HepG2 (cell line): ENCODE results near the gene RPH3AL. TPM values are rescaled to one million over a fixed set of nuclear protein-coding genes. Genes with fewer than 3 reads are reported as not detected.

Experiments used
- ATAC-seq: fragments of 200-7000 bp; cut with Tn5 transposase; 3 replicates; pipeline ENCODE4 v1.9.1; 2020; ENCODE audit warnings: mild to moderate bottlenecking, moderate library complexity
- BruUV-seq: library from RNA; stranded (reverse); fragments of 400-500 nt; replicated peaks from 2 replicates; lab custom pipeline; 2021; lab: Mats Ljungman, UMichigan
- CTCF ChIA-PET: fragments of 300-600 bp; formaldehyde crosslinking; extraction: SDS; loops from one replicate; lab custom pipeline; 2021; ENCODE audit warnings: low total read pairs, inconsistent platforms, low intra/inter-chr PET ratio; lab: Yijun Ruan, JAX
- POLR2A ChIA-PET: fragments of 350-600 bp; sonication (Branson Sonifier 250); formaldehyde crosslinking; loops from one replicate; lab custom pipeline; 2020; ENCODE audit warnings: antibody characterized with exemption, inconsistent platforms; lab: Yijun Ruan, JAX
- DNase-seq: peaks from one replicate; pipeline ENCODE4 v3.0.0-alpha.2; 2015; ENCODE audit warnings: low spot score
- FAIRE-seq: peaks from 3 replicates; lab custom pipeline; 2011; peaks lifted over from hg19 to GRCh38; lab: Jason Lieb, UNC
- H2AFZ ChIP-seq: one replicate; pipeline ENCODE4 v1.6.1; 2011; ENCODE audit warnings: low read length, inconsistent platforms
- H3K27ac ChIP-seq: fragments of 300-600 bp; 3 replicates; pipeline ENCODE4 v1.8.0; 2011; ENCODE audit warnings: mixed run types, mild to moderate bottlenecking, mixed read lengths, low read length, inconsistent platforms; ENCODE audit not compliant: insufficient read depth; ENCODE audit errors: extremely low read length
- H3K27me3 ChIP-seq, 2 experiments: fragments of 200-600 bp in 1 of 2; 2 replicates in 1 of 2; 3 replicates in 1 of 2; pipeline versions ENCODE4 v1.6.0 to v1.8.0; 2011; ENCODE audit warnings: low read length in 2 of 2, mild to moderate bottlenecking in 2 of 2, moderate library complexity in 2 of 2, inconsistent platforms in 1 of 2; ENCODE audit not compliant: insufficient read depth in 2 of 2, control insufficient read depth in 1 of 2
- H3K36me3 ChIP-seq, 2 experiments: fragments of 200-600 bp in 1 of 2; replicated peaks in 1 of 2; 2 replicates in 1 of 2; 3 replicates in 1 of 2; pipeline versions ENCODE4 v1.5.1 to v1.8.0; 2011; ENCODE audit warnings: low read length in 2 of 2, inconsistent platforms in 1 of 2; ENCODE audit not compliant: insufficient read depth in 2 of 2, control insufficient read depth in 1 of 2
- H3K4me1 ChIP-seq: 2 replicates; pipeline ENCODE4 v1.5.1; 2012; ENCODE audit warnings: low read length, inconsistent platforms; ENCODE audit not compliant: insufficient read depth
- H3K4me2 ChIP-seq: 2 replicates; pipeline ENCODE4 v1.6.0; 2011; ENCODE audit warnings: low read depth, low read length, inconsistent platforms
- H3K4me3 ChIP-seq, 3 experiments: fragments of 200-600 bp in 1 of 3; sonication (generic), shearing (Covaris generic) in 1 of 3; replicated peaks in 1 of 3; 2 replicates each; pipeline ENCODE4 v1.5.1; 2011 to 2016; ENCODE audit warnings: low read length in 3 of 3, inconsistent platforms in 2 of 3, low read depth in 2 of 3, mild to moderate bottlenecking in 2 of 3, control low read depth in 1 of 3, mixed read lengths in 1 of 3; ENCODE audit not compliant: insufficient read depth in 1 of 3
- H3K79me2 ChIP-seq: one replicate; pipeline ENCODE4 v1.6.1; 2011; ENCODE audit warnings: low read length, inconsistent platforms; ENCODE audit not compliant: insufficient read depth
- H3K9ac ChIP-seq: 2 replicates; pipeline ENCODE4 v1.6.0; 2011; ENCODE audit warnings: mild to moderate bottlenecking, low read depth, low read length, inconsistent platforms; ENCODE audit not compliant: insufficient read depth
- H3K9me3 ChIP-seq: 2 replicates; pipeline ENCODE4 v1.5.1; 2012; ENCODE audit warnings: mild to moderate bottlenecking, low read length
- H4K20me1 ChIP-seq: 2 replicates; pipeline ENCODE4 v1.6.0; 2011; ENCODE audit warnings: inconsistent platforms, mild to moderate bottlenecking, low read length, moderate library complexity; ENCODE audit not compliant: insufficient read depth
- ATF5 ChIP-seq: sonication (generic); formaldehyde crosslinking; IDR thresholded peaks from 2 replicates; pipeline ENCODE4 v1.4.0; 2020; ENCODE audit warnings: mild to moderate bottlenecking, low read depth, missing genetic modification reagents
- CCDC6 ChIP-seq: sonication (generic); formaldehyde crosslinking; IDR thresholded peaks from 2 replicates; pipeline ENCODE4 v1.8.1; 2022; ENCODE audit warnings: mild to moderate bottlenecking, missing genetic modification reagents, moderate library complexity
- CEBPG ChIP-seq: IDR thresholded peaks from 2 replicates; pipeline ENCODE4 v1.6.1; 2016
- E2F2 ChIP-seq: sonication (generic); formaldehyde crosslinking; IDR thresholded peaks from 2 replicates; pipeline ENCODE4 v1.4.0; 2020; ENCODE audit warnings: missing genetic modification reagents, borderline replicate concordance
- FIP1L1 ChIP-seq: fragments of 200-400 bp; formaldehyde crosslinking; IDR thresholded peaks from 2 replicates; pipeline ENCODE4 v1.6.1; 2018; ENCODE audit warnings: low read depth, mild to moderate bottlenecking, low read length, moderate library complexity, borderline replicate concordance; ENCODE audit not compliant: insufficient read depth
- FOXC1 ChIP-seq: sonication (generic); formaldehyde crosslinking; IDR thresholded peaks from 2 replicates; pipeline ENCODE4 v1.8.0; 2022; ENCODE audit warnings: mild to moderate bottlenecking, missing genetic modification reagents, borderline replicate concordance
- GLMP ChIP-seq: sonication (generic); formaldehyde crosslinking; IDR thresholded peaks from 2 replicates; pipeline ENCODE4 v1.9.0; 2021; ENCODE audit warnings: missing genetic modification reagents, mild to moderate bottlenecking, borderline replicate concordance
- MED13 ChIP-seq: sonication (generic); formaldehyde crosslinking; IDR thresholded peaks from 2 replicates; pipeline ENCODE4 v1.5.0; 2020; ENCODE audit warnings: missing genetic modification reagents
- NCOA2 ChIP-seq: sonication (generic); formaldehyde crosslinking; IDR thresholded peaks from 2 replicates; pipeline ENCODE4 v1.8.0; 2022; ENCODE audit warnings: inconsistent platforms
- NFRKB ChIP-seq: fragments of 450-650 bp; IDR thresholded peaks from 2 replicates; pipeline ENCODE4 v1.6.1; 2017
- ONECUT2 ChIP-seq: sonication (generic); formaldehyde crosslinking; IDR thresholded peaks from 2 replicates; pipeline ENCODE4 v1.4.0; 2020; ENCODE audit warnings: missing genetic modification reagents
- PHF21A ChIP-seq: sonication (generic); formaldehyde crosslinking; IDR thresholded peaks from 2 replicates; pipeline ENCODE4 v1.5.0; 2020; ENCODE audit warnings: mild to moderate bottlenecking, missing genetic modification reagents
- RELA ChIP-seq: sonication (generic); formaldehyde crosslinking; IDR thresholded peaks from 2 replicates; pipeline ENCODE4 v1.4.0; 2020; ENCODE audit warnings: missing genetic modification reagents
- SKI ChIP-seq: fragments of 450-650 bp; IDR thresholded peaks from one replicate; pipeline ENCODE4 v1.6.1; 2018; ENCODE audit warnings: mild to moderate bottlenecking; ENCODE audit not compliant: partially characterized antibody
- SNAI1 ChIP-seq: sonication (generic); formaldehyde crosslinking; IDR thresholded peaks from 2 replicates; pipeline ENCODE4 v1.5.0; 2020; ENCODE audit warnings: mild to moderate bottlenecking, missing genetic modification reagents, borderline replicate concordance
- SRSF9 ChIP-seq: fragments of 200-400 bp; formaldehyde crosslinking; IDR thresholded peaks from 2 replicates; pipeline ENCODE4 v1.6.1; 2018; ENCODE audit warnings: borderline replicate concordance, mild to moderate bottlenecking, low read depth, low read length; ENCODE audit not compliant: insufficient read depth, poor library complexity, severe bottlenecking
- SRY ChIP-seq: sonication (generic); formaldehyde crosslinking; IDR thresholded peaks from 2 replicates; pipeline ENCODE4 v1.8.0; 2022; ENCODE audit warnings: mild to moderate bottlenecking, missing genetic modification reagents
- STAG1 ChIP-seq: sonication (generic); formaldehyde crosslinking; IDR thresholded peaks from 2 replicates; pipeline ENCODE4 v1.4.0; 2020; ENCODE audit warnings: missing genetic modification reagents
- TBX2 ChIP-seq: sonication (generic); formaldehyde crosslinking; IDR thresholded peaks from 2 replicates; pipeline ENCODE4 v1.5.0; 2020; ENCODE audit warnings: missing genetic modification reagents, mild to moderate bottlenecking, borderline replicate concordance
- THAP11 ChIP-seq: IDR thresholded peaks from 2 replicates; pipeline ENCODE4 v1.6.1; 2016; ENCODE audit warnings: missing biosample characterization, missing genetic modification reagents
- TSC22D2 ChIP-seq: sonication (generic); formaldehyde crosslinking; IDR thresholded peaks from 2 replicates; pipeline ENCODE4 v1.5.1; 2020; ENCODE audit warnings: missing genetic modification reagents, mild to moderate bottlenecking, borderline replicate concordance
- YEATS2 ChIP-seq: sonication (generic); formaldehyde crosslinking; IDR thresholded peaks from 2 replicates; pipeline ENCODE4 v1.4.0; 2020; ENCODE audit warnings: missing genetic modification reagents, borderline replicate concordance
- WGBS: methylation state at CpG from one replicate; pipeline ENCODE4 v1.1.6; 2017; ENCODE audit warnings: low lambda C conversion rate; 5-methylcytosine and 5-hydroxymethylcytosine counted together
- in situ Hi-C: cut with HindIII; loops from 2 replicates; pipeline ENCODE4 v1.10.0; 2017; ENCODE audit warnings: low pct_unique_long_range_greater_than_20kb; ENCODE audit not compliant: extremely low pct_ligation_motif_present
- intact Hi-C: fragments of 100-400 bp; cut with micrococcal nuclease; formaldehyde crosslinking; loops from one replicate; pipeline ENCODE4 v1.10.0; 2022; ENCODE audit not compliant: unreplicated experiment
- polyA plus RNA-seq, 8 experiments: library from polyadenylated mRNA; depleted of rRNA in 3 of 8; stranded (reverse) in 7 of 8; unstranded in 1 of 8; fragments of >200 nt; fragmentation: Illumina TruSeq in 4 of 8; extraction: Trizol in 4 of 8; gene quantifications; 2 replicates each; pipeline versions ENCODE4 v1.2.1 to v1.2.3, GENCODE V29; 2011 to 2016; ENCODE audit warnings: low read depth in 4 of 8, missing spikeins in 1 of 8, mixed read lengths in 1 of 8; ENCODE audit not compliant: insufficient read depth in 1 of 8
- total RNA-seq, 5 experiments: library from RNA; depleted of rRNA; stranded (reverse); fragments of >200 nt; fragmentation: Illumina TruSeq; extraction: Trizol; gene quantifications; 2 replicates each; pipeline ENCODE4 v1.2.3, GENCODE V29; 2016; ENCODE audit warnings: low read depth in 1 of 5

RPH3AL gene
- total and polyA plus RNA-seq, 2 of the 13 experiments (the other 11 are each of a cell fraction or from before 2014, with no cell fraction given), result 7.8 to 16.4 TPM

GRCh38 chr17:282000-282911, 70.4 kb downstream of the RPH3AL start:
- no peaks in the 10 kb centered on the region for H4K20me1 ChIP-seq
- no peaks in the 10 kb centered on the region for H3K79me2 ChIP-seq
- H3K4me1 ChIP-seq, result peaks cover 17% of the 10 kb centered on the region
- no peak overlapping the region for H2AFZ ChIP-seq
- no peaks in the 10 kb centered on the region for H3K27me3 ChIP-seq
- 81% methylated on average over 32 of the region's 32 CpGs for WGBS
- in situ Hi-C loops, result no loop called here
- no peak overlapping the region for H3K4me3 ChIP-seq
- H3K9me3 ChIP-seq, result no peaks in the 10 kb centered on the region
- peak; percentile 86 for ATAC-seq
- ChIA-PET CTCF (no interaction called here), POLR2A (no interaction called here)
- H3K36me3 ChIP-seq, result peaks cover 8 to 10% of the 10 kb centered on the region in 2 experiments; a peak in 3 of 5 replicates
- peak overlapping the region; percentile 58 for H3K27ac ChIP-seq
- no peak overlapping the region for H3K4me2 ChIP-seq
- BruUV-seq, result no TSS peak
- intact Hi-C loops, result no loop called here
- no peak overlapping the region for H3K9ac ChIP-seq
- peak; percentile 79 for FAIRE-seq
- DNase-seq, result peak; percentile 55
- no peak for TF ChIP-seq FOXC1 (CRISPR knock-in tag)
- TF ChIP-seq CCDC6 (CRISPR knock-in tag), result no peak
- TF ChIP-seq YEATS2, result no peak
- peak; percentile 98 for TF ChIP-seq CEBPG
- no peak for TF ChIP-seq TBX2 (CRISPR knock-in tag)
- TF ChIP-seq SKI, result no peak
- no peak for TF ChIP-seq GLMP (CRISPR knock-in tag)
- no peak for TF ChIP-seq TSC22D2 (CRISPR knock-in tag)
- no peak for TF ChIP-seq SRSF9
- peak; percentile 11; the same call in 1 of the 2 replicates for TF ChIP-seq STAG1
- TF ChIP-seq FIP1L1, result no peak
- TF ChIP-seq MED13 (CRISPR knock-in tag), result no peak
- no peak for TF ChIP-seq RELA
- TF ChIP-seq ONECUT2 (CRISPR knock-in tag), result no peak
- no peak for TF ChIP-seq SNAI1 (CRISPR knock-in tag)
- no peak for TF ChIP-seq ATF5
- TF ChIP-seq NCOA2 (CRISPR knock-in tag), result peak; percentile 51; the same call in 1 of the 2 replicates
- TF ChIP-seq THAP11 (CRISPR knock-in tag), result peak; percentile 33; the same call in 1 of the 2 replicates
- TF ChIP-seq SRY, result no peak
- no peak for TF ChIP-seq E2F2 (CRISPR knock-in tag)
- no peak for TF ChIP-seq PHF21A
- no peak for TF ChIP-seq NFRKB
